Measurements from ENCODE around the gene CSRNP3.

CSRNP3 gene

DNA sequence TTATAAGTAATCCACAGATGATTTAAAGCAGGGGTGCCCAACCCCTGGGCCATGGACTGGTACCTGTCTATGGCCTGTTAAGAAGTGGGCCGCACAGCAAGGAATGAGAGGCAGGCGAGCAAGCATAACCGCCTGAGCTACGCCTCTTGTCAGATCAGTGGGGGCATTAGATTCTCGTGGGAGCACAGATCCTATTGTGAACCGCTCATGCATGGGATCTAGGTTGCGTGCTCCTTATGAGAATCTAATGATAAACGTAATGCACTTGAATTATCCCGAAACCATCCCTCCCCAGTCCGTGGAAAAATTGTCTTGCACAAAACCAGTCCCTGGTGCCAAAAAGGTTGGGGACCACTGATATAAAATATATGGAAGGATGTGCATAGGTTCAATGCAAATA, 153.7 kb downstream of the CSRNP3 start:
- TF ChIP-seq REST (IDR thresholded peaks at IDR 0.05; ENCODE audit: low read depth), result no peak

DNA sequence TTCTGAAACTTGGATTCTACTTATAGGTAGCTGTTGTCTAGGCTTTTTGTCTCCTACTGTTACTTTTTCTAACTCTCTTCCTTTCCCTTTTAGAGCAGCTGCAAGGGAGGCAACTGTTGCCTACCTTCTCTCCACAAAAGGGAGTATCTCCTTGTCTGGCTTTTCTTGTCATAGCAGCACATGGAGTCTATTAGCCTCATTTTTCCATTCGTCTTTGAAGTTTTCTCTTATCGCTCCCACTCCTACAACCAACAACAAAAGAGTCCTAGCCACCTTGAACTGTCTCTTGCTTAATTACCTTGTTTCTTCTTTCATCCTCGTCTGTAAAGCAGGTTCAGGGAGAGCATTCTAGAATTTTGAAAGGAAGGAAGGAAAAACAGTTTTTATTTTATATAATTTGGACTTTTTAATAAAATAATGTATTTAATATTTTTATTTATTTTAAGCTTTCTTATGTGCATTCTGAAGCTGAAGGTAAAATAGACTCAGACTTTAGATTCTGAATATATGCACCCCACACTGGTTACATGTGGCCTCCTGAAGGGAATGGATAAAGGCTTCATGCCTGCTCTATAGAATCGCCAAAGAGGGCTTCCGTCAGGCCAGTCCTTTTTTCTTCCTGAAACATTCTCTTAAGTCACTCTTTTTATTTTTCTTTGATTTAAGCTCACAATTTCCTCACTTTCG, 154.4 kb downstream of the CSRNP3 start:
- TF ChIP-seq FOXM1 (IDR thresholded peaks at IDR 0.05; ENCODE audit: borderline replicate concordance, low read depth) (no peak), NFIC (IDR thresholded peaks at IDR 0.05) (no peak), TEAD4 (IDR thresholded peaks at IDR 0.05) (no peak), CEBPB (IDR thresholded peaks at IDR 0.05) (no peak), USF1 (IDR thresholded peaks at IDR 0.05) (no peak), CREB1 (IDR thresholded peaks at IDR 0.05; ENCODE audit: low read depth) (no peak), YY1 (IDR thresholded peaks at IDR 0.05; ENCODE audit: low read depth) (no peak), EGR1 (IDR thresholded peaks at IDR 0.05) (no peak), TAF1 (IDR thresholded peaks at IDR 0.05; ENCODE audit: low read depth) (no peak), ZBTB7A (IDR thresholded peaks at IDR 0.05; ENCODE audit: low read depth) (no peak)

- TF ChIP-seq USF1 (IDR thresholded peaks at IDR 0.05) (no peak), NFIC (IDR thresholded peaks at IDR 0.05) (no peak), EGR1 (IDR thresholded peaks at IDR 0.05) (no peak), TEAD4 (IDR thresholded peaks at IDR 0.05) (no peak), CREB1 (IDR thresholded peaks at IDR 0.05; ENCODE audit: low read depth) (no peak), CEBPB (IDR thresholded peaks at IDR 0.05) (no peak), TAF1 (IDR thresholded peaks at IDR 0.05; ENCODE audit: low read depth) (no peak), TCF12 (IDR thresholded peaks at IDR 0.05; ENCODE audit: low read depth) (no peak), RAD21 (IDR thresholded peaks at IDR 0.05; ENCODE audit: low read depth) (no peak)
Measured at GRCh38 chr2:165624470-165624800, 154.9 kb downstream of the CSRNP3 start.

- TF ChIP-seq, protein P1, sequence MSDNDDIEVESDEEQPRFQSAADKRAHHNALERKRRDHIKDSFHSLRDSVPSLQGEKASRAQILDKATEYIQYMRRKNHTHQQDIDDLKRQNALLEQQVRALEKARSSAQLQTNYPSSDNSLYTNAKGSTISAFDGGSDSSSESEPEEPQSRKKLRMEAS (IDR thresholded peaks at IDR 0.05), result no peak
- TF ChIP-seq USF1 (IDR thresholded peaks at IDR 0.05) (no peak), ZBTB7A (IDR thresholded peaks at IDR 0.05; ENCODE audit: low read depth) (no peak), TAF1 (IDR thresholded peaks at IDR 0.05; ENCODE audit: low read depth) (no peak), FOXM1 (IDR thresholded peaks at IDR 0.05; ENCODE audit: borderline replicate concordance, low read depth) (no peak), CEBPB (IDR thresholded peaks at IDR 0.05) (no peak), EGR1 (IDR thresholded peaks at IDR 0.05) (no peak), REST (IDR thresholded peaks at IDR 0.05; ENCODE audit: low read depth) (no peak), YY1 (IDR thresholded peaks at IDR 0.05; ENCODE audit: low read depth) (no peak), EP300 (IDR thresholded peaks at IDR 0.05; ENCODE audit: borderline replicate concordance) (no peak), RAD21 (IDR thresholded peaks at IDR 0.05; ENCODE audit: low read depth) (no peak), TEAD4 (IDR thresholded peaks at IDR 0.05) (no peak), TCF12 (IDR thresholded peaks at IDR 0.05; ENCODE audit: low read depth) (no peak), CREB1 (IDR thresholded peaks at IDR 0.05; ENCODE audit: low read depth) (no peak), NFIC (IDR thresholded peaks at IDR 0.05) (no peak)
Measured at GRCh38 chr2:165627470-165627869, 158.0 kb downstream of the CSRNP3 start.

- TF ChIP-seq, protein P1 (IDR thresholded peaks at IDR 0.05), result no peak
- TF ChIP-seq TCF12 (IDR thresholded peaks at IDR 0.05; ENCODE audit: low read depth) (no peak), EP300 (IDR thresholded peaks at IDR 0.05; ENCODE audit: borderline replicate concordance) (no peak), USF1 (IDR thresholded peaks at IDR 0.05) (no peak), EGR1 (IDR thresholded peaks at IDR 0.05) (no peak), TAF1 (IDR thresholded peaks at IDR 0.05; ENCODE audit: low read depth) (no peak), CEBPB (IDR thresholded peaks at IDR 0.05) (no peak), REST (IDR thresholded peaks at IDR 0.05; ENCODE audit: low read depth) (no peak), NFIC (IDR thresholded peaks at IDR 0.05) (no peak), YY1 (IDR thresholded peaks at IDR 0.05; ENCODE audit: low read depth) (no peak), CREB1 (IDR thresholded peaks at IDR 0.05; ENCODE audit: low read depth) (no peak), ZBTB7A (IDR thresholded peaks at IDR 0.05; ENCODE audit: low read depth) (no peak), RAD21 (IDR thresholded peaks at IDR 0.05; ENCODE audit: low read depth) (no peak)
Measured at GRCh38 chr2:165629776-165630175, 160.3 kb downstream of the CSRNP3 start.
